Measurements from ENCODE around the gene PRMT7. TPM values are rescaled to one million over a fixed set of nuclear protein-coding genes. Genes with fewer than 3 reads are reported as not detected.

Gene PRMT7
- total and polyA plus RNA-seq, 2 of the 8 experiments (the other 6 are each of a cell fraction or from before 2014, with no cell fraction given), result 48.2 to 49.3 TPM

- Histone ChIP-seq H4K20me1 (replicated peaks in 1 of 2; ENCODE audit: control insufficient read depth in 1 of 2, insufficient read depth in 2 of 2, low read length in 2 of 2) (peaks cover 1 to 5% of the 10 kb centered on the region in 2 experiments), H3K4me2 (ENCODE audit: insufficient read depth in 1 of 2, low read depth in 2 of 2, low read length in 2 of 2) (no peak overlapping the region), H3K9me3 (ENCODE audit: insufficient read depth in 2 of 2, low read depth in 1 of 2, low read length in 1 of 2) (no peaks in the 10 kb centered on the region), H2BK5ac (ENCODE audit: low read depth, low read length) (no peak overlapping the region), H3K18ac (ENCODE audit: extremely low read depth, low read length) (no peak overlapping the region), H2AFZ (ENCODE audit: low read length) (no peak overlapping the region), H3K23me2 (ENCODE audit: low read depth, low read length) (no peaks in the 10 kb centered on the region), H4K91ac (replicated peaks; ENCODE audit: insufficient read length, low read length) (no peak overlapping the region), H3K79me1 (ENCODE audit: low read depth, low read length) (no peaks in the 10 kb centered on the region), H2AK5ac (ENCODE audit: low read depth, low read length) (no peak overlapping the region), H3K9ac (replicated peaks in 1 of 4; ENCODE audit: extremely low read depth in 1 of 4, low read depth in 3 of 4, low read length in 3 of 4) (no peak overlapping the region), H3K79me2 (ENCODE audit: control insufficient read depth in 1 of 2, insufficient read depth in 2 of 2, low read length in 2 of 2) (no peaks in the 10 kb centered on the region), H4K5ac (ENCODE audit: insufficient read length, low read depth, low read length) (no peak overlapping the region), H3K4ac (replicated peaks; ENCODE audit: insufficient read length, low read depth, low read length) (no peak overlapping the region), H3K36me3 (ENCODE audit: control insufficient read depth in 2 of 4, insufficient read depth in 4 of 4, low read length in 3 of 4) (peaks cover 11 to 53% (median 38%) of the 10 kb centered on the region in 4 experiments), H3K23ac (ENCODE audit: insufficient read length) (no peak overlapping the region), H3K56ac (replicated peaks; ENCODE audit: insufficient read length, low read depth, low read length) (no peak overlapping the region), H2BK120ac (replicated peaks; ENCODE audit: low read depth, low read length) (no peak overlapping the region), H3K4me3 (ENCODE audit: extremely low read depth in 1 of 4, insufficient read depth in 2 of 4, low read depth in 3 of 4, low read length in 4 of 4) (no peak overlapping the region), H2BK20ac (ENCODE audit: low read length) (no peak overlapping the region), H3K4me1 (replicated peaks in 1 of 4; ENCODE audit: control insufficient read depth in 3 of 4, insufficient read depth in 4 of 4, low read length in 3 of 4) (no peaks in the 10 kb centered on the region), H4K8ac (ENCODE audit: extremely low read depth, insufficient read depth, low read length) (no peak overlapping the region; the same call in 1 of the 2 replicates), H2BK12ac (ENCODE audit: low read depth, low read length) (no peak overlapping the region), H3K27me3 (replicated peaks in 1 of 4; ENCODE audit: control insufficient read depth in 3 of 4, extremely low read depth in 1 of 4, insufficient read depth in 3 of 4, low read length in 3 of 4) (no peaks in the 10 kb centered on the region), H3K14ac (ENCODE audit: insufficient read length) (no peak overlapping the region), H3K27ac (ENCODE audit: low read depth, low read length) (no peak overlapping the region), H2BK15ac (ENCODE audit: low read length) (no peak overlapping the region)
- DNase-seq (ENCODE audit: low read depth in 1 of 2, low spot score in 2 of 2), result no peak
- ChIA-PET CTCF (ENCODE audit: partially characterized antibody) (interaction anchor here (0.7 to 20.4 kb wide), 5 partner anchors 11 to 44 kb away, joined by 3 to 233 read pairs (median 4); partner anchors contain the start of gene SLC7A6), POLR2A (ENCODE audit: partially characterized antibody) (interaction anchor here (0.8 to 1.8 kb wide), 6 partner anchors 9 to 68 kb away, joined by 3 to 10 read pairs (median 3); partner anchors contain the start of genes PRMT7 and SLC7A6OS)
- FAIRE-seq, result no peak
- TF ChIP-seq TCF12 (IDR thresholded peaks at IDR 0.05; ENCODE audit: low read depth, low read length), result no peak
- TF ChIP-seq JUN (IDR thresholded peaks at IDR 0.05; ENCODE audit: low read depth, low read length), result no peak
- no peak for TF ChIP-seq KDM5A (IDR thresholded peaks at IDR 0.05; ENCODE audit: low read length)
- TF ChIP-seq RBBP5 (IDR thresholded peaks at IDR 0.05; ENCODE audit: borderline replicate concordance, low read depth, low read length), result no peak
- no peak for TF ChIP-seq SP2 (IDR thresholded peaks at IDR 0.05; ENCODE audit: low read length)
- no peak for TF ChIP-seq NANOG (IDR thresholded peaks at IDR 0.05; ENCODE audit: insufficient read depth, low read depth, low read length, poor library complexity, severe bottlenecking)
- TF ChIP-seq HDAC2 (IDR thresholded peaks at IDR 0.05; ENCODE audit: borderline replicate concordance in 1 of 2, low read depth in 2 of 2, low read length in 2 of 2), result no peak
- TF ChIP-seq CBX5 (IDR thresholded peaks at IDR 0.05; ENCODE audit: low read depth, low read length), result no peak
- TF ChIP-seq CTBP2 (IDR thresholded peaks at IDR 0.05; ENCODE audit: borderline replicate concordance, insufficient read depth, insufficient read length, low read length), result no peak
- 90% methylated on average over 12 of the region's 12 CpGs; no CpG with 5 or more reads in 1 of the 2 experiments for WGBS, 2 experiments (ENCODE audit: extremely low coverage in 1 of 2, insufficient coverage in 1 of 2, insufficient read length in 1 of 2, insufficient replicate concordance in 2 of 2, low coverage in 1 of 2, low lambda C conversion rate in 2 of 2, missing lambda C conversion rate in 1 of 2)
Measured at GRCh38 chr16:68296291-68296690, 14.5 kb upstream of the PRMT7 start.
